IMR-90 (cell line): ENCODE results near the gene OR10A3. TPM values are rescaled to one million over a fixed set of nuclear protein-coding genes. Genes with fewer than 3 reads are reported as not detected.

Experiments used
- ATAC-seq: fragments of 200-7000 bp; cut with Tn5 transposase; 2 replicates; pipeline ENCODE4 v1.9.1; 2020; ENCODE audit warnings: low read depth, mild to moderate bottlenecking, moderate library complexity
- BruUV-seq: library from RNA; stranded (reverse); fragments of 400-500 nt; replicated peaks from 2 replicates; lab custom pipeline; 2021; lab: Mats Ljungman, UMichigan
- CTCF ChIA-PET: fragments of 300-600 bp; formaldehyde crosslinking; extraction: SDS; loops from one replicate; lab custom pipeline; 2021; ENCODE audit warnings: antibody characterized with exemption; lab: Yijun Ruan, JAX
- POLR2A ChIA-PET: fragments of 300-600 bp; sonication (Branson Sonifier 250); formaldehyde crosslinking; loops from one replicate; lab custom pipeline; 2022; ENCODE audit warnings: antibody characterized with exemption; ENCODE audit not compliant: unreplicated experiment; lab: Charles Lee
- DNase-seq: peaks from one replicate; pipeline ENCODE4 v3.0.0; 2013
- H2AFZ ChIP-seq: replicated peaks from 2 replicates; pipeline ENCODE3; 2013; ENCODE audit warnings: low read length, mild to moderate bottlenecking; ENCODE audit not compliant: poor library complexity
- H2AK5ac ChIP-seq: 2 replicates; pipeline ENCODE4 v1.6.1; 2013; ENCODE audit warnings: low read depth, low read length, inconsistent platforms
- H2AK9ac ChIP-seq: replicated peaks from 2 replicates; pipeline ENCODE3; 2013; ENCODE audit warnings: mild to moderate bottlenecking, low read depth, low read length, moderate library complexity; ENCODE audit not compliant: poor library complexity
- H2BK120ac ChIP-seq: 2 replicates; pipeline ENCODE4 v1.6.1; 2013; ENCODE audit warnings: low read depth, low read length, inconsistent platforms
- H2BK15ac ChIP-seq: 3 replicates; pipeline ENCODE4 v1.6.1; 2013; ENCODE audit warnings: low read depth, low read length, inconsistent platforms
- H2BK20ac ChIP-seq: 2 replicates; pipeline ENCODE4 v1.6.1; 2013; ENCODE audit warnings: low read depth, mild to moderate bottlenecking, inconsistent platforms, low read length, moderate library complexity
- H2BK5ac ChIP-seq: 2 replicates; pipeline ENCODE4 v1.6.1; 2013; ENCODE audit warnings: mild to moderate bottlenecking, low read depth, low read length, inconsistent platforms; ENCODE audit not compliant: poor library complexity, severe bottlenecking
- H3K14ac ChIP-seq: replicated peaks from 2 replicates; pipeline ENCODE4 v1.6.1; 2013; ENCODE audit warnings: low read depth, low read length, inconsistent platforms
- H3K18ac ChIP-seq: 2 replicates; pipeline ENCODE4 v1.6.1; 2013; ENCODE audit warnings: low read depth, low read length, control low read depth
- H3K23ac ChIP-seq: 2 replicates; pipeline ENCODE4 v1.6.1; 2013; ENCODE audit warnings: low read depth, low read length, inconsistent platforms
- H3K27ac ChIP-seq: 2 replicates; pipeline ENCODE4 v1.5.1; 2013; ENCODE audit warnings: mild to moderate bottlenecking, control low read depth, low read length; ENCODE audit not compliant: insufficient read depth
- H3K27me3 ChIP-seq: 2 replicates; pipeline ENCODE4 v1.6.1; 2013; ENCODE audit warnings: low read length; ENCODE audit not compliant: control insufficient read depth, insufficient read depth
- H3K36me3 ChIP-seq: 2 replicates; pipeline ENCODE4 v1.6.1; 2013; ENCODE audit warnings: low read length, mixed read lengths; ENCODE audit not compliant: control insufficient read depth, insufficient read depth
- H3K4ac ChIP-seq: 2 replicates; pipeline ENCODE4 v1.6.1; 2013; ENCODE audit warnings: low read depth, low read length, inconsistent platforms
- H3K4me1 ChIP-seq: 2 replicates; pipeline ENCODE4 v1.6.1; 2013; ENCODE audit warnings: low read length, mixed read lengths; ENCODE audit not compliant: control insufficient read depth, insufficient read depth
- H3K4me2 ChIP-seq: 2 replicates; pipeline ENCODE4 v1.6.1; 2013; ENCODE audit warnings: low read depth, mild to moderate bottlenecking, control low read depth, low read length, moderate library complexity
- H3K4me3 ChIP-seq: 2 replicates; pipeline ENCODE4 v1.5.1; 2013; ENCODE audit warnings: low read depth, mild to moderate bottlenecking, control low read depth, low read length, moderate library complexity; ENCODE audit not compliant: insufficient read depth
- H3K56ac ChIP-seq: 2 replicates; pipeline ENCODE4 v1.6.1; 2013; ENCODE audit warnings: low read length, inconsistent platforms; ENCODE audit not compliant: insufficient read depth; ENCODE audit errors: extremely low read depth
- H3K79me1 ChIP-seq, 2 experiments: 2 replicates each; pipeline ENCODE4 v1.6.1; 2013; ENCODE audit warnings: low read length in 2 of 2, inconsistent platforms in 1 of 2, low read depth in 1 of 2
- H3K9ac ChIP-seq: 2 replicates; pipeline ENCODE4 v1.6.1; 2013; ENCODE audit warnings: low read depth, low read length, control low read depth
- H3K9me1 ChIP-seq: 2 replicates; pipeline ENCODE4 v1.6.1; 2013; ENCODE audit warnings: low read length, inconsistent platforms; ENCODE audit not compliant: insufficient read depth
- H3K9me3 ChIP-seq: 2 replicates; pipeline ENCODE4 v1.6.1; 2013; ENCODE audit warnings: low read length; ENCODE audit not compliant: control insufficient read depth, insufficient read depth
- H4K20me1 ChIP-seq: 2 replicates; pipeline ENCODE4 v1.6.1; 2013; ENCODE audit warnings: low read length, inconsistent platforms; ENCODE audit not compliant: insufficient read depth
- H4K5ac ChIP-seq: 2 replicates; pipeline ENCODE4 v1.6.1; 2013; ENCODE audit warnings: mild to moderate bottlenecking, low read depth, low read length, control low read depth
- H4K8ac ChIP-seq, 2 experiments: 2 replicates each; pipeline ENCODE4 v1.6.1; 2013; ENCODE audit warnings: low read depth in 2 of 2, low read length in 2 of 2, control low read depth in 1 of 2, inconsistent platforms in 1 of 2
- H4K91ac ChIP-seq: 2 replicates; pipeline ENCODE4 v1.6.1; 2013; ENCODE audit warnings: low read depth, low read length, inconsistent platforms; ENCODE audit not compliant: insufficient read depth
- BHLHE40 ChIP-seq: fragments of 150-350 bp; IDR thresholded peaks from 2 replicates; pipeline ENCODE4 v1.6.1; 2016; ENCODE audit warnings: mild to moderate bottlenecking, low read depth, low read length
- CEBPB ChIP-seq: IDR thresholded peaks from 2 replicates; pipeline ENCODE4 v1.6.1; 2012; ENCODE audit warnings: low read depth, low read length, improper control_type of control experiment
- CHD1 ChIP-seq: IDR thresholded peaks from 2 replicates; pipeline ENCODE4 v1.6.1; 2012; ENCODE audit warnings: low read depth, low read length, improper control_type of control experiment
- FOS ChIP-seq: fragments of 150-350 bp; IDR thresholded peaks from 2 replicates; pipeline ENCODE4 v1.6.1; 2016; ENCODE audit warnings: low read depth, low read length
- MXI1 ChIP-seq: IDR thresholded peaks from 2 replicates; pipeline ENCODE4 v1.6.1; 2012; ENCODE audit warnings: low read depth, mild to moderate bottlenecking, low read length, moderate library complexity, borderline replicate concordance
- POLR2A ChIP-seq: IDR thresholded peaks from 2 replicates; pipeline ENCODE4 v1.6.1; 2012; ENCODE audit warnings: mild to moderate bottlenecking, low read depth, low read length
- WGBS, 2 experiments: methylation state at CpG; one replicate each; pipeline versions ENCODE4 v1.1.5 to v1.1.7; 2013; ENCODE audit warnings: missing lambda C conversion rate in 2 of 2; ENCODE audit not compliant: insufficient read length in 1 of 2; ENCODE audit errors: extremely low coverage in 2 of 2; 5-methylcytosine and 5-hydroxymethylcytosine counted together
- dilution Hi-C: fragments of 300-500 bp; cut with HindIII; formaldehyde crosslinking; loops from one replicate; pipeline ENCODE4 v1.14.3; 2018; ENCODE audit warnings: low sequenced_read_pairs; ENCODE audit not compliant: unreplicated experiment
- in situ Hi-C: fragments of 300-500 bp; cut with MboI; formaldehyde crosslinking; loops from 3 replicates; pipeline ENCODE4 v1.14.3; 2019; ENCODE audit warnings: low sequenced_read_pairs, inconsistent platforms, mixed read lengths
- intact Hi-C: fragments of 100-400 bp; cut with micrococcal nuclease; formaldehyde crosslinking; loops from 2 replicates; pipeline ENCODE4 v1.10.0; 2022
- polyA plus RNA-seq, 3 experiments: library from polyadenylated mRNA; depleted of rRNA; stranded (reverse); fragments of >200 nt; gene quantifications; 2 replicates each; pipeline ENCODE4 v1.2.3, GENCODE V29; 2012; ENCODE audit warnings: low replicate concordance in 1 of 3
- total RNA-seq: library from RNA; depleted of rRNA; stranded (reverse); fragments of >200 nt; gene quantifications from 2 replicates; pipeline ENCODE4 v1.2.3, GENCODE V29; 2012
- TF ChIP-seq, protein P1 (sequence below): fragments of 150-350 bp; IDR thresholded peaks from 2 replicates; pipeline ENCODE4 v1.6.1; 2016; ENCODE audit warnings: low read depth, mild to moderate bottlenecking, low read length, moderate library complexity, borderline replicate concordance

Gene OR10A3
- total and polyA plus RNA-seq, 2 of the 4 experiments (the other 2 are of a cell fraction) = 0.03 TPM; not detected in 1

DNA sequence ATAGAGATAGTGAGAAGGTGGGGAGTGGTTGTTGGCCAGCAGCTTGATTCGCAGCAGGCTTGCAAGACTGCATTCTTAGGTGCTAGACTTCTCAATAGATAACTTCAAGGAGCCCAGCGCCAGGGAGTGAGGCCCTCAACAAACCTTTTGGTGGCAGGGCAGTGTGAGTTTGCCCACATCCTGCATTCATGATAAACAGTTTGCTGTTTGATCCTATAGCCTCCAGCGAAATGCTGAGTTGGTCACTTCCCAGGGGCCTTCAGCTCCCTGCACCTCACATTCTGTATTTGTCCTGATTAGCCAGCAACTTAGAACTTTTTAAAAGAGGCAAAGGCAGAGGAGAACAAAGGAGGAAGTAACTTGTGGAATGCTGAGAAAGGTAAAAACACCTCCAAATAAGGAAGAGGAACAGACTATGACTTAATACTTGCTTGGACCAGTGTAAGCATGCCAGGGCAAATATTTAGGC, 35.5 kb downstream of the OR10A3 start (continued):
- no peak for TF ChIP-seq MXI1

GRCh38 chr11:7905549-7905948, 36.0 kb downstream of the OR10A3 start:
- no TSS peak for BruUV-seq
- Histone ChIP-seq H3K27me3 (no peaks in the 10 kb centered on the region), H2AFZ (peak overlapping the region; percentile 86), H3K18ac (peak overlapping the region; percentile 80; the same call in 1 of the 2 replicates), H2BK120ac (peak overlapping the region; percentile 94), H3K4me1 (peaks cover 9% of the 10 kb centered on the region), H2BK5ac (peak overlapping the region; percentile 78), H3K4ac (peak overlapping the region; percentile 91), H4K91ac (peak overlapping the region; percentile 80), H3K23ac (peak overlapping the region; percentile 67; the same call in 1 of the 2 replicates), H3K9ac (peak overlapping the region; percentile 20; the same call in 1 of the 2 replicates), H3K4me3 (no peak overlapping the region), H2BK15ac (peak overlapping the region; percentile 62; the same call in 2 of the 3 replicates), H2AK9ac (peak overlapping the region; percentile 47), H3K79me1 (peaks cover 0 to 3% of the 10 kb centered on the region in 2 experiments; a peak in 1 of 4 replicates), H3K9me1 (peaks cover 5% of the 10 kb centered on the region; the same call in 1 of the 2 replicates), H2BK20ac (peak overlapping the region; percentile 70), H4K8ac (peak overlapping the region; percentile 78 to 80), H3K14ac (peak overlapping the region; percentile 90), H3K27ac (peak overlapping the region; percentile 39; the same call in 1 of the 2 replicates), H3K36me3 (no peaks in the 10 kb centered on the region), H3K4me2 (no peak overlapping the region), H4K20me1 (no peaks in the 10 kb centered on the region), H4K5ac (peak overlapping the region; percentile 93), H2AK5ac (peak overlapping the region; percentile 55), H3K9me3 (no peaks in the 10 kb centered on the region), H3K56ac (peak overlapping the region; percentile 43; the same call in 1 of the 2 replicates)
- no peak for TF ChIP-seq POLR2A
- TF ChIP-seq CHD1 = no peak
- no peak for TF ChIP-seq BHLHE40
- no peak for TF ChIP-seq MXI1
- TF ChIP-seq, protein P1, sequence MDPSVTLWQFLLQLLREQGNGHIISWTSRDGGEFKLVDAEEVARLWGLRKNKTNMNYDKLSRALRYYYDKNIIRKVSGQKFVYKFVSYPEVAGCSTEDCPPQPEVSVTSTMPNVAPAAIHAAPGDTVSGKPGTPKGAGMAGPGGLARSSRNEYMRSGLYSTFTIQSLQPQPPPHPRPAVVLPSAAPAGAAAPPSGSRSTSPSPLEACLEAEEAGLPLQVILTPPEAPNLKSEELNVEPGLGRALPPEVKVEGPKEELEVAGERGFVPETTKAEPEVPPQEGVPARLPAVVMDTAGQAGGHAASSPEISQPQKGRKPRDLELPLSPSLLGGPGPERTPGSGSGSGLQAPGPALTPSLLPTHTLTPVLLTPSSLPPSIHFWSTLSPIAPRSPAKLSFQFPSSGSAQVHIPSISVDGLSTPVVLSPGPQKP = no peak
- TF ChIP-seq CEBPB = no peak
- TF ChIP-seq FOS = no peak
- in situ Hi-C loops = no loop called here
- dilution Hi-C loops = no loop called here
- CTCF ChIA-PET = interaction anchor here (0.9 to 5.4 kb wide), 10 partner anchors 14 to 194 kb away, joined by 3 to 79 read pairs (median 4); partner anchors contain the start of genes EIF3F and NLRP10
- 83% methylated on average over 5 of the region's 9 CpGs; no CpG with 5 or more reads in 1 of the 2 experiments for WGBS, 2 experiments
- intact Hi-C loops = loop anchor here (1.0 kb wide), 2 partner anchors 82 to 194 kb away; partner anchors contain the start of gene EIF3F
- DNase-seq (no peak), ATAC-seq (peak; percentile 35; the same call in 1 of the 2 replicates)
- POLR2A ChIA-PET = interaction anchor here (0.9 to 2.7 kb wide), 2 partner anchors 79 to 82 kb away, joined by 4 to 9 read pairs; partner anchors contain the start of gene EIF3F
